CD4-positive, alpha-beta T cell treated with Interleukin-6 for 4 hours (primary cell): Measurements from ENCODE around the gene KRTAP10-10.
"Not testable (repeated sequence)": the region's sequence is repeated elsewhere in the genome, so short reads cannot be mapped to it uniquely, and the experiment has no call there.

Source experiments
- DNase-seq: peaks from one replicate; pipeline ENCODE4 v3.0.0-alpha.2; 2020; ENCODE audit warnings: mixed read lengths

Gene KRTAP10-10, protein sequence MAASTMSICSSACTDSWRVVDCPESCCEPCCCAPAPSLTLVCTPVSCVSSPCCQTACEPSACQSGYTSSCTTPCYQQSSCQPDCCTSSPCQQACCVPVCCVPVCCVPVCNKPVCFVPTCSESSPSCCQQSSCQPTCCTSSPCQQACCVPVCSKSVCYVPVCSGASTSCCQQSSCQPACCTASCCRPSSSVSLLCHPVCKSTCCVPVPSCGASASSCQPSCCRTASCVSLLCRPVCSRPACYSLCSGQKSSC

DNA sequence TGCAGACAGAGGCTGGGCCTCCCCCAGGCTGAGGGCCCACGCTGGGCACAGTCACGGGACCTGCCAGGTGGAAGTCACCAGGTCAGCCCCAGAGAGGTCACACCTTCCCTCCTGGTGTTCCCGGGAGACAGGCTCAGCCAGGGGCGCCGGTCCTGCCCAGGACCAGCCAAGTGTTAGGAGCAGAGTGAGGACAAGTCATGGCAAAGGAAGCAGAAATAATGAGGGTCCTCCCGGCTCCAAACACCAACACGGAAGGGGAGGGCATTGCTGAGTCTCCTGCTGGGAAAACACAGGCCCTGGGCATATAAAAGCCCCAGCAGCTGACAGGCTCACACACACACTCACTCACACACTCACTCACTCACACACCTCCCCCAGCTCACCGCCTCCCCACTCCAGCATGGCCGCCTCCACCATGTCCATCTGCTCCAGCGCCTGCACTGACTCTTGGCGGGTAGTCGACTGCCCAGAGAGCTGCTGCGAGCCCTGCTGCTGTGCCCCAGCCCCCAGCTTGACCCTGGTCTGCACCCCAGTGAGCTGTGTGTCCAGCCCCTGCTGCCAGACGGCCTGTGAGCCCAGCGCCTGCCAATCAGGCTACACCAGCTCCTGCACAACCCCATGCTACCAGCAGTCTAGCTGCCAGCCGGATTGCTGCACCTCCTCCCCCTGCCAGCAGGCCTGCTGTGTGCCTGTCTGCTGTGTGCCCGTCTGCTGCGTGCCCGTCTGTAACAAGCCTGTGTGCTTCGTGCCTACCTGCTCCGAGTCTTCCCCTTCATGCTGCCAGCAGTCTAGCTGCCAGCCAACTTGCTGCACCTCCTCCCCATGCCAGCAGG, at the start of gene KRTAP10-10:
KRTAP10-10 (plus strand) TSS at position 339 of the 833 bp plus-strand sequence; CDS start at position 401, 62 bp downstream.
- no peak for DNase-seq

DNA sequence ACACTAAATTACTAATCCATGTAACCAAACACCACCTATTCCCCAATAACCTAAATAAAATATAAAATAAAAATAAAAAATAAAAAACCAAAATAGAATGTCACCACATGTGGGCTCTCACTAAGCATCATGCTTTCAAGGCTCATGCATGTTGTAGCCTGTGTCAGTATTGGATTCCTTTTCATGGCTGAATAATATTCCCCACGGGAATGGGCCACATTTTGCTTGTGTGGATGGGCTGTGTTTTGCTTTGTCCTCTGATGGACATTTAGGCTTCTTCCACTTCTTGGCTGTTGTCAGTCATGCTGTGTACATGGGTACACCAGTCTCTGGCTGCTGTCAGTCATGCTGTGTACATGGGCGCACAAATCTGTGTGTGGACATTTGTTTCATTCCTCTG, 48.1 kb upstream of the KRTAP10-10 start:
- no peak for DNase-seq

- no peak for DNase-seq
Observed at GRCh38 chr21:44589586-44590305, 47.4 kb upstream of the KRTAP10-10 start.

- no peak for DNase-seq
Observed at GRCh38 chr21:44590311-44590721, 46.8 kb upstream of the KRTAP10-10 start.

GRCh38 chr21:44590897-44591800, 46.0 kb upstream of the KRTAP10-10 start:
- DNase-seq = not testable (repeated sequence)

GRCh38 chr21:44591801-44592130, 45.4 kb upstream of the KRTAP10-10 start:
- not testable (repeated sequence) for DNase-seq

DNA sequence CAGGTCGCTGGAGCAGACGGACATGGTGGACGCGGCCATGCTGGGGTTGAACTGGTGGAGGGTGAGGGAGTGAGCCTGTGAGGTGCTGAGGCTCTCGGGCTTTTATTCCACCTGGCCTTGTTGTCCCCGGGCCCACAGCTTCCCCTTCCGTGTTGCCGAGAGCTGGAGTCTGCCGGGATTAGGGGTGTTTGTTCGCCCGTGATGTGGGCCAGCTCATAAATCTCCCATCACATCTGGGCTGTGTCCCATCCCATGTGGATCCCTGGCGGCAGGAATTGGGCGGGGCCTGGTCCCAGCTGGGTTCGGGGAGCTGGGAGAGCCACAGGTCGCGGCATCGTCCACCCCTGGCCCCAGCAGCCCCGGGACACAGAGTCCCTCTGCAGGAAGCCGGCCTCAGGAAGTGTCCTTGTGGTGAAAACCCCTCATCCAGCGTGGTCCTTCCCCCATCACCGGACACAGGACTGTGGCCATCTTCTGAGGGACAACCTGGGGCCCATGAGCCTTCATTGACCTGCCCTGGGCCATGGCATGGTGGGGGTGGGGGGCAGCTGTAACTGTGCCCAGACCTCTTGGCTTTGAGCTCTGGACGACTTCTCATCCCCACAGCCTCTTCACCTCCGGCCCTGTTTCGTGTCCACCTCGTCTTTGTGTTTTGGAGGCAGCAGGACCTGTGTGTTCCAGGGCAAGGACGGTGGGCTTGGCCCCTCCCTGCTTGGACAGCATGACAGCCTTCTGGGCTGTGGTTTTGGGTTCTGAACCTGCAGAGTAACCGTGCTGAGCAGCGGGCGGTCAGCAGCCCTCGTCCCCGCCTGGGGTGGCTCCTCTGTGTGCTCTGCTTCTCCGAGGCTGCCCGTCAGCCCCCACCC, 44.5 kb upstream of the KRTAP10-10 start, which contains the start of gene KRTAP10-6:
KRTAP10-6 (minus strand) TSS at position 60 of the 866 bp plus-strand sequence; CDS start at position 39, 21 bp downstream.
- no peak for DNase-seq

- DNase-seq = no peak
Observed at GRCh38 chr21:44593598-44594405, 43.4 kb upstream of the KRTAP10-10 start.

GRCh38 chr21:44594406-44594916, 42.7 kb upstream of the KRTAP10-10 start:
- no peak for DNase-seq

- no peak for DNase-seq
Observed at GRCh38 chr21:44595524-44595923, 41.6 kb upstream of the KRTAP10-10 start.

DNA sequence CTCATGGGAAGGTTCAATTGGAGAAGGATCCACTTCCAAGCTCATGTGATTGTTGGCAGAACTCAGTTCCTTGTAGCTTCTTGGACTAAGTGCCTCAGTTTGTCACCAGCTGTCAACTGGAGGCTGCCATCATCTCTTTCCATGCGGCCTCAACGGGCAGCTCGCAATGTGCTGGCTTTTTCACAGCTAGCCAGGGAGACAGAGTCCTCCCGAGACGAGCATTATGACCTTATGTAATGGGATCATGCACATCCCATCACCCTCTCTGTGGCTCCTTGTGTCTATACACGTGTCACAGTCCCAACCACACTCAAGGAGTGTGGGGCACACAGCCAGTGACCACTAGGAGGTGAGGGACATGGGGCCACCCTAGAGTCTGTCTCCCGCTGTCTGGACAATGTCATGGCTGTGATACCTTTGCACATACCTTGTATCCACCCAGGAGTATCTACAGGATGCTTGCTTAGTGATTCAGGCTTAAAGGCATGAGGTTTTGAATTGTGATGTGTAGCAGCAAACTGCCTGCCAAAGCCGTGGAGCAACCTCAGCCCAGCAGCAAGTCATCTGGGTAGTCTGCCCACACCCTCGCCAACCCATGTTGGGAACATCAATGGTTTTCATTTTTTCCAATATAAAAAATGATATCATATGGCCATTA, 41.0 kb upstream of the KRTAP10-10 start:
- DNase-seq = no peak

- DNase-seq = no peak
Observed at GRCh38 chr21:44598061-44598460, 39.1 kb upstream of the KRTAP10-10 start.

- no peak for DNase-seq
Observed at GRCh38 chr21:44599264-44600029, 37.7 kb upstream of the KRTAP10-10 start.

DNA sequence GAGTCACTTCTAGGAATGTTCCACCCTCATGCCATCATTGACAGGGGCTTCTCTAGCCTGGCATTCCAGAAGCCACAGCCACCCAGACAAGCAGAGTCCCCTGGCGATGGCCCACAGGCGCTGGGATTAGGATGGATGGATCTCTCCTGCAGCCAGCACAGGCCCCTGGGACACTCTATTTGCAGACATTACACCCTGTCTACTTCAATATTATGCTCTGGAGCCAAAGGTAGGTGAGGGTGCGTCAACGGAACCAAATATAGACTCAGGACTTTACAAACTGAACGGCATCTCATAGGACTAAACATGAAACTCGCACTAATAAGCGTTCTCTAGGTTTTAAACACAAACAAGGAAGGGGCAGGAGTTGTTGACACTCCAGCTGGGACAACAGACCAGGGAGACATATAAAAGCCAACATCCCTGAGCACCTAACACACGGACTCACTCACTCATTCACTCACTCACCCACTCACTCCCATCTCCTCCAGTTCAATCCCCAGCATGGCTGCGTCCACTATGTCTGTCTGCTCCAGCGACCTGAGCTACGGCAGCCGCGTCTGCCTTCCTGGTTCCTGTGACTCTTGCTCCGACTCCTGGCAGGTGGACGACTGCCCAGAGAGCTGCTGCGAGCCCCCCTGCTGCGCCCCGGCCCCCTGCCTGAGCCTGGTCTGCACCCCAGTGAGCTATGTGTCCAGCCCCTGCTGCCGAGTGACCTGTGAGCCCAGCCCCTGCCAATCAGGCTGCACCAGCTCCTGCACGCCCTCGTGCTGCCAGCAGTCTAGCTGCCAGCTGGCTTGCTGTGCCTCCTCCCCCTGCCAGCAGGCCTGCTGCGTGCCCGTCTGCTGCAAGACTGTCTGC, 36.8 kb upstream of the KRTAP10-10 start, which contains the start of gene KRTAP10-7:
KRTAP10-7 (plus strand) TSS at position 480 of the 861 bp plus-strand sequence; CDS start at position 505, 25 bp downstream.
- DNase-seq = not testable (repeated sequence)

GRCh38 chr21:44601091-44601490, 36.1 kb upstream of the KRTAP10-10 start:
- DNase-seq = not testable (repeated sequence)

GRCh38 chr21:44601596-44602462, 35.3 kb upstream of the KRTAP10-10 start:
- DNase-seq = no peak

GRCh38 chr21:44602463-44602850, 34.7 kb upstream of the KRTAP10-10 start:
- DNase-seq = no peak
